Progenitor cell of endocrine pancreas (in vitro differentiated cells): ENCODE measurements around the gene CEP152. TPM values are rescaled to one million over a fixed set of nuclear protein-coding genes. Genes with fewer than 3 reads are reported as not detected.

ENCODE experiments used
- DNase-seq: peaks from one replicate; pipeline ENCODE4 v3.0.0; 2021; ENCODE audit warnings: low spot score; ENCODE audit not compliant: unreplicated experiment
- H3K27ac Mint-ChIP-seq: 2 replicates; pipeline ENCODE4 v1.8.0; 2021; ENCODE audit warnings: mild to moderate bottlenecking, moderate library complexity, mixed read lengths
- H3K27me3 Mint-ChIP-seq: 2 replicates; pipeline ENCODE4 v1.8.0; 2021; ENCODE audit warnings: mixed read lengths
- H3K36me3 Mint-ChIP-seq: 2 replicates; pipeline ENCODE4 v1.8.0; 2022; ENCODE audit warnings: mixed read lengths; ENCODE audit not compliant: insufficient read depth
- H3K4me1 Mint-ChIP-seq: 2 replicates; pipeline ENCODE4 v1.8.0; 2021; ENCODE audit warnings: low read depth, mixed read lengths
- H3K4me3 Mint-ChIP-seq: 2 replicates; pipeline ENCODE4 v1.8.0; 2021; ENCODE audit warnings: low read depth, mild to moderate bottlenecking, moderate library complexity, mixed read lengths
- H3K9me3 Mint-ChIP-seq: 2 replicates; pipeline ENCODE4 v1.8.0; 2021; ENCODE audit warnings: low read depth, mixed read lengths
- CTCF ChIP-seq: fragments of 200-600 bp; sonication (generic); IDR thresholded peaks from one replicate; pipeline ENCODE4 v1.5.0; 2021; ENCODE audit warnings: antibody characterized with exemption, mild to moderate bottlenecking; ENCODE audit not compliant: unreplicated experiment
- total RNA-seq: library from RNA; stranded (reverse); gene quantifications from 2 replicates; pipeline ENCODE4 v1.2.1, GENCODE V29; 2021

The CEP152 gene
- total RNA-seq, 1 donor from 2014 or later = 9.5 TPM

- no peak overlapping the region for H3K27ac Mint-ChIP-seq
These were observed 108.2 kb downstream of the CEP152 start for GRCh38 chr15:48702569-48703236.

DNA sequence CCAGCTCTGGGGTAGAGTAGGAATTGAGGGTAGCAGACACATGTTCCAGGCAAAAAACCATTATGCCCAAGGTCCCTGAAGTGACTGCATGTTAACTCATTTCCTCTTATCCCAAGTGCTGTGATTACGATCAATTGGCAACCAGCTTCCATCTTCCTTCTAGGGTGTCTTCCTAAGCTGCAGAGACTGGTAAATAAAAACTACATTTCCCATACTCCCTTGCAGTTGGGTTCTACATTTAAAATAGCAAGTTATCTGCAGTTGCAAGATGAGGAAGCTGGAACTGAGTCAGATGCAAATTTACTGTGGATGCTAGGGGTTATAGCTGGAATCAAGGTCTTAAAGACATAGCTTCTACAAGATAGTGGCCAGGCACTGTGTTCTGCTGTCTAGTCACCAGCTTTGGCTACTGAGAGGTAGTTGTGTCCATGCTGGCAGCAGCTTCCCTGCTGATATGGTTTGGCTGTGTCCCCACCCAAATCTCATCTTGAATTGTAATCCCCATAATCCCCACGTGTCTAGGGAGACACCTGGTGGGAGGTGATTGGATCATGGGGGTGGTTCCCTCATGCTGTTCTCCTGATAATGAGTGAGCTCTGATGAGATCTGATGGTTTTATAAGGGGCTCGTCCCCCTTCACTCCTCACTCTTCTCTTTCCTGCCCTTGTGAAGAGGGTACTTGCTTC, 114.1 kb downstream of the CEP152 start:
- no peaks in the 10 kb centered on the region for H3K9me3 Mint-ChIP-seq
- no peak overlapping the region for H3K4me3 Mint-ChIP-seq
- no peak overlapping the region for H3K27ac Mint-ChIP-seq
- no peak for DNase-seq
- peaks cover 4% of the 10 kb centered on the region for H3K27me3 Mint-ChIP-seq
- TF ChIP-seq CTCF = no peak
- no peaks in the 10 kb centered on the region for H3K36me3 Mint-ChIP-seq
- H3K4me1 Mint-ChIP-seq = no peaks in the 10 kb centered on the region

More at GRCh38 chr15:48702569-48703236, 108.2 kb downstream of the CEP152 start:
- H3K4me3 Mint-ChIP-seq = no peak overlapping the region
- TF ChIP-seq CTCF = no peak
- DNase-seq = no peak
- no peaks in the 10 kb centered on the region for H3K27me3 Mint-ChIP-seq
- peaks cover 15% of the 10 kb centered on the region for H3K9me3 Mint-ChIP-seq
- peaks cover 2% of the 10 kb centered on the region for H3K4me1 Mint-ChIP-seq
- H3K36me3 Mint-ChIP-seq = peaks cover 3% of the 10 kb centered on the region

DNA sequence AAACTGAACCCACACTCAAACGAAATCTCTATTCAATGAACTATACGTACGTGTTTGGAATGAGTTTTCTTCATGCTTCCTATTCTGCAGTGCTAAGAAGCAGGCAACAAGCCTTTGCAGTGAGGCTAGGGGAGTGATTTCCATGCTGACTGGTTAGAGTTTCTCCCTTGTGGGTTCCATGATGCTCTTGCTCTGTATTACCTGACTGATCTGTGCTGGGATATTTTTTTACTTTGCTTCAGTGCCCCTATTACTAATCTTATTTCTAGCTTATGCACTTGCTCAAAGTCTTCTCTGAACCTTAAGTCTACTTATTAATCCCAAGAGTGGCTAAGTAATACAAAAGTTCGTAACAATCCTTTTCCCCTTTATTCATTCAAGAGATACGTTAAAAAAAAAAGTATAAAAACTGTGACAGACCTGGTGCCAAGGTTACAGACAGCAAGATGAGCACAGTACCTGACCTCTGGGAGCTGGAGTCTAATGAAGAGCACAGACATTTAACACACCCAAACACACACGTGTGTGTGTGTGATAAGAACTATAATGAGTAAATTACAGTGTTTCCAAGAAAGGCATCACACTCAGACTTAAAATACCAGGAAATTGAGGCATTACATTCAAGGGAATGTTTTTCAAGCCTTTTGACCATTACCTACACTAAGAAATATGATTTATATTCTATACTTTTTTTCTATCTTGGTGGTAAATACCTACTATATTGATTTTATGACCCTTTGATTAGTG, 114.9 kb downstream of the CEP152 start:
- Mint-ChIP-seq H3K9me3 (no peaks in the 10 kb centered on the region), H3K4me3 (no peak overlapping the region), H3K4me1 (no peaks in the 10 kb centered on the region), H3K27ac (no peak overlapping the region), H3K27me3 (peaks cover 4% of the 10 kb centered on the region), H3K36me3 (no peaks in the 10 kb centered on the region)
- no peak for TF ChIP-seq CTCF
- DNase-seq = no peak

DNA sequence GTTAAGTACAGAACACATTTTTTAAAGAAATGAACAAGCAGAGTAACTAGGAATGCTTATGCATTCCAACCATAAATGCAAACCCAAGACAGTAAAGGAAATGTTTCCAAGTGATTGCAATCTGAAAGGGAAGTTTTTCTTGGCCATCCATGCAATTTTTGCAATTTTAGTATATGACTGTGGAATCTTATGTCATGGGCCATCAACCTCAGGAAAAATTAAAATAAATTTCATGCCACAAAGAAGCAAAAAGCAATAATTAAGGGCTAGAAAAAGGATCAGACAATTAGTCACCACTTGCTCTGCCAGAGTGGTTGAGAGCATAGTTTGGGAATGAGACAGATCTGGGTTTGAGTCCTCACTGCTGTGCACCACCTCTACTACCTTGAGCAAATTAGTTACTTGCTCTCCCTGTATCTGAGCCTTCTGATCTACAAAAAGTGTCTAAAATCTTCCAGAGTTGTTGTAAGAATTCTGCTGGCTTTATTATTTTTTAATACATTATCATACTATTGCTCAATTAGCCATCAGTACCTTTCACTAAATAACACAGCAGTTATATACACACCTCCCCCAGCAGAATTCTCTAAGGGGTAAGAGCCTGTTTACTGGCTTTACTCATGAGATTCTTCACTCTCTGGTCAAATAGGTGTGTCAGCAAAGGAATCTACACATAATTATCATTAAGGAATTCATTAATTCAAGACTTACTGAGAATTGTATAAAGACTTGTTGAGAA, 115.6 kb downstream of the CEP152 start:
- H3K9me3 Mint-ChIP-seq = no peaks in the 10 kb centered on the region
- H3K4me3 Mint-ChIP-seq = no peak overlapping the region
- no peak for DNase-seq
- peaks cover 4% of the 10 kb centered on the region for H3K27me3 Mint-ChIP-seq
- TF ChIP-seq CTCF = no peak
- no peak overlapping the region for H3K27ac Mint-ChIP-seq
- no peaks in the 10 kb centered on the region for H3K36me3 Mint-ChIP-seq
- no peaks in the 10 kb centered on the region for H3K4me1 Mint-ChIP-seq

DNA sequence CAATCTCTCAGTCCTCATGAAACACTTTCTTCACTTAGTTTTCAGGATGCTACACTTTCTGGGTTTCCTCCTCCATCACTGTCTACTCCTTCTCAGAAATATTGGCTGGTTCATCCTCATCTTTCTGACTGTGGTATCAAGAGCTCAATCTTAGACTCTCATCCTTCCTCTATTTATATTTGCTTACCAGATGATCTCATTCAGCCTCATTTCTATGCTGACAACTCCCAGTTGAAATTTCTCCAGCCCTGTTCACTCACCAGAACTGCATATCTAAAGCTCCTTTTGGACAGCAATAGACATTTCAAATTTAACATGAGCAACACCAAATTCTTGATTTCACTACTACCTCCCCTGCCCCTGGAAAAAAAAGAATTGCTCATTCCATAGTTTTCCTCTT, 117.4 kb downstream of the CEP152 start:
- no peaks in the 10 kb centered on the region for H3K36me3 Mint-ChIP-seq
- H3K4me1 Mint-ChIP-seq = no peaks in the 10 kb centered on the region
- H3K27me3 Mint-ChIP-seq = peaks cover 4% of the 10 kb centered on the region
- H3K27ac Mint-ChIP-seq = no peak overlapping the region
- no peak for DNase-seq
- no peak overlapping the region for H3K4me3 Mint-ChIP-seq
- H3K9me3 Mint-ChIP-seq = no peaks in the 10 kb centered on the region
- no peak for TF ChIP-seq CTCF
